BJ (cell line): ENCODE results near the gene LGALS12. TPM values are rescaled to one million over a fixed set of nuclear protein-coding genes. Genes with fewer than 3 reads are reported as not detected.

ENCODE experiments used
- CTCF ChIA-PET: fragments of 350-600 bp; formaldehyde crosslinking; extraction: SDS; loops from one replicate; lab custom pipeline; 2021; ENCODE audit warnings: antibody characterized with exemption, inconsistent platforms; lab: Yijun Ruan, JAX
- POLR2A ChIA-PET: fragments of 300-600 bp; sonication (Branson Sonifier 250); formaldehyde crosslinking; extraction: SDS; loops from one replicate; lab custom pipeline; 2021; ENCODE audit warnings: antibody characterized with exemption; lab: Charles Lee
- DNase-seq: peaks from one replicate; pipeline ENCODE4 v3.0.0-alpha.2; 2011; ENCODE audit warnings: low read depth
- H3K27me3 ChIP-seq: 2 replicates; pipeline ENCODE4 v1.6.0; 2011; ENCODE audit warnings: low read length; ENCODE audit not compliant: control insufficient read depth, insufficient read depth
- H3K36me3 ChIP-seq: 2 replicates; pipeline ENCODE4 v1.5.1; 2011; ENCODE audit warnings: low read length; ENCODE audit not compliant: control insufficient read depth, insufficient read depth
- H3K4me3 ChIP-seq: 2 replicates; pipeline ENCODE4 v1.5.1; 2011; ENCODE audit warnings: low read depth, mild to moderate bottlenecking, control low read depth, low read length
- polyA plus RNA-seq: library from polyadenylated mRNA; depleted of rRNA; stranded (reverse); fragments of >200 nt; gene quantifications from 2 replicates; pipeline ENCODE4 v1.2.3, GENCODE V29; 2011
- TF ChIP-seq, protein P1 (sequence below): IDR thresholded peaks from 2 replicates; pipeline ENCODE4 v1.5.1; 2011; ENCODE audit warnings: low read depth, mild to moderate bottlenecking, control low read depth, inconsistent platforms, low read length, moderate library complexity; ENCODE audit not compliant: insufficient read depth

LGALS12 gene
- polyA plus RNA-seq, 1 experiment: not detected

DNA sequence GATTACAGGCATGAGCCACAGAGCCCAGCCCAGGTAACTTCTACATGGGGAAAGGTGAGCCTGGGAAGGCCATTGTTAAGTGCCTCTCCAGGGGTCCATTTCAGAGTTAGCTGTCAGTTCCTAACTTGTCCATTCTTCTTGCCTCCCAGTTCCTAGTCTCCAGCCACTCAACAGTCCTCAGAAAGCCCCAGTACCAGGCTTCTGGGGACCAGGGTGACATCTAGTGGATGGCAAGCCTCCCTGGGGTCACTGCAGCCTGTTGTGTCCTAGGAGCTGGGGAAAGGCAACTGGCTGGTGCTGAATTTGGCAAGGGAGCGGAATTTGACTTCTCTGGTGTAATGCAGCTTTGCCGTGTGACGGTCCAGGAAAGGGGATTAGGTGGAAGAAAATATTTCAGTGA, 2.1 kb downstream of the LGALS12 start:
- Histone ChIP-seq H3K36me3 (no peaks in the 10 kb centered on the region), H3K27me3 (peaks cover 2% of the 10 kb centered on the region), H3K4me3 (no peak overlapping the region)
- ChIA-PET POLR2A (no interaction called here), CTCF (interaction anchor here (0.8 to 2.4 kb wide), 3 partner anchors 17 to 30 kb away, joined by 3 to 8 read pairs (median 3); partner anchors contain the start of gene PLAAT5)
- DNase-seq: no peak
- TF ChIP-seq, protein P1, sequence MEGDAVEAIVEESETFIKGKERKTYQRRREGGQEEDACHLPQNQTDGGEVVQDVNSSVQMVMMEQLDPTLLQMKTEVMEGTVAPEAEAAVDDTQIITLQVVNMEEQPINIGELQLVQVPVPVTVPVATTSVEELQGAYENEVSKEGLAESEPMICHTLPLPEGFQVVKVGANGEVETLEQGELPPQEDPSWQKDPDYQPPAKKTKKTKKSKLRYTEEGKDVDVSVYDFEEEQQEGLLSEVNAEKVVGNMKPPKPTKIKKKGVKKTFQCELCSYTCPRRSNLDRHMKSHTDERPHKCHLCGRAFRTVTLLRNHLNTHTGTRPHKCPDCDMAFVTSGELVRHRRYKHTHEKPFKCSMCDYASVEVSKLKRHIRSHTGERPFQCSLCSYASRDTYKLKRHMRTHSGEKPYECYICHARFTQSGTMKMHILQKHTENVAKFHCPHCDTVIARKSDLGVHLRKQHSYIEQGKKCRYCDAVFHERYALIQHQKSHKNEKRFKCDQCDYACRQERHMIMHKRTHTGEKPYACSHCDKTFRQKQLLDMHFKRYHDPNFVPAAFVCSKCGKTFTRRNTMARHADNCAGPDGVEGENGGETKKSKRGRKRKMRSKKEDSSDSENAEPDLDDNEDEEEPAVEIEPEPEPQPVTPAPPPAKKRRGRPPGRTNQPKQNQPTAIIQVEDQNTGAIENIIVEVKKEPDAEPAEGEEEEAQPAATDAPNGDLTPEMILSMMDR: 0 out of 2 replicates have a peak, but pooled peaks have one; percentile 3

DNA sequence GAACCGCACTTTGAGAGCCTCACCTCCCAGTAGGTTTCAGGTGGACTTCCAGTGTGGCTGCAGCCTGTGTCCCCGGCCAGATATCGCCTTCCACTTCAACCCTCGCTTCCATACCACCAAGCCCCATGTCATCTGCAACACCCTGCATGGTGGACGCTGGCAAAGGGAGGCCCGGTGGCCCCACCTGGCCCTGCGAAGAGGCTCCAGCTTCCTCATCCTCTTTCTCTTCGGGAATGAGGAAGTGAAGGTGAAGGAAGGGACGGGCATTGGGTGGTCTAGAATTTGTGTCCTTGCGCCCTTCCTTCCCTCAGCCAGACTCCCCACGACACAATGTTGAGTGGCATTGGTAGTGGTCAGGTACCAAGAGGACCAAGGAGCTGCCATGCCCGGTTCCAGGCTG, 2.9 kb downstream of the LGALS12 start:
- Histone ChIP-seq H3K27me3 (peaks cover 2% of the 10 kb centered on the region), H3K4me3 (no peak overlapping the region), H3K36me3 (no peaks in the 10 kb centered on the region)
- CTCF ChIA-PET: interaction anchor here (0.9 to 1.0 kb wide), 2 partner anchors 25 to 29 kb away, joined by 3 read pairs; no protein-coding TSS in a partner anchor
- no peak for DNase-seq
- POLR2A ChIA-PET: no interaction called here
- TF ChIP-seq, protein P1: no peak

DNA sequence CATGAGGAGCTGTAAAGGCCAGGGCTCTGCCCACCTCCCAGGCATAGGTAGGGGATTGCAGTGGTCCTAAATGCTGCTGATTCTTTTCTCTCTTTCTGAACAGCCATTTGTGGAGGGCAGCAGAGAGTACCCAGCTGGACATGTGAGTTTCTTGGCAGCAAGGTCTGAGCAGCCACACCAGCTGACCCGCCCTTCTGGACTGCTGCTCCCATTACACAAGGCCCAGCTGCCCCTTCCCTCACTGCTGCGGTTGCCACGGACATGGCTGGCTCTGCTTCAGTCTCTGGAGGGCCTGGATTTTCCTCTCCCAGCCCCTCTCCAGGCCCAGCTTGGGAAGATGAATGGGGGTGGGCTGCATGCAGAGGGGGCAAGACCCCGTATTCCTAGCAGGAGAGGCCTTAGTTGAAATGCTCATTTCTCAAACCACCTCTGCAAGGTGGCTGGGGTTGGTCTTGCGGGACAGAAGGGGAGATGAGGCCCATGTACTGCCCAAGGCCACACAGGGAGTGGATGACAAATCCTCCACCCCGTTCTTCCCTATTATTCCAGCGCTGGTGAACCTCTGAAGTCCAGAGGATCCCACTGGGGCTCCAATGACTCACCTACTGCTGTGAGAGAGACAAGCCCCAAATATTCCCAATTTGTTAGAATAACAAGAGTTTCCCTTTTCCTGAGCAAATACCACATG, 4.6 kb downstream of the LGALS12 start:
- Histone ChIP-seq H3K36me3 (no peaks in the 10 kb centered on the region), H3K27me3 (peaks cover 4% of the 10 kb centered on the region), H3K4me3 (no peak overlapping the region)
- TF ChIP-seq, protein P1: no peak
- POLR2A ChIA-PET: no interaction called here
- no peak for DNase-seq
- CTCF ChIA-PET: interaction anchor here (1.4 kb wide), 1 partner anchor 31 kb away, joined by 4 read pairs; no protein-coding TSS in a partner anchor

DNA sequence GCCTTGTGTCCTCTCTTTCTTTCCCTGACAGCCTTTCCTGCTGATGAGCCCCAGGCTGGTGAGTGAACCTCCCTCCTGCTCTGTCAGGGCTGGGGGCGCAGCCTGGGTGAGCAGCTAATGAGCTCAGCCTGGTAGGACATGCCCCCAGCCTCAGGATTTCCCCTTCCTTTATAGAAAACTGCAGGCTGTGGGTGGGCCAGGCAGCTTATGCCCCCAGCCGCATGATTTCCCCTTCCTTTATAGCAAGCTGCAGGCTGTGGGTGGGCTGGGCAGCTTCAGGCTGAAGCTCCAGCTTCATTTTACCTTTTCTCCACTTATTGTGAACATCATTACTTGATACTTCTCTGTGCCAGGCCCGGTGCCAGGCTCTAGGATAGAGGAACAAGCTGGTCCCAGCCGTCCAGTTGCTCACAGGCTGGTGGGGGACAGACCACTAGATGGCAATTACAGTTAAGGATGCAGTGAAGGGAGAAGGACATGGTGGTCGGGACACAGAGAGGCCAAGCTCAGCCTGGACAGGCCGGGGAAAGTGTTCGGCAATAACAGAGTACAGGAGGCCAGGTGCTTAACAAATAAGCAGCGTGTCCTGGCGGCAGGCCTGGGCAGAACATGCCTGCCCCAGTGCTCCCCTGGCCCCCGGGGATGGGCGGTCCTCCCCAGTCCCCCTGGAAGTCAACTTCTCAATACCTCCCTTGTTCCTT, 5.3 kb downstream of the LGALS12 start:
- CTCF ChIA-PET: interaction anchor here (1.4 kb wide), 1 partner anchor 31 kb away, joined by 4 read pairs; no protein-coding TSS in a partner anchor
- no peak overlapping the region for H3K4me3 ChIP-seq
- DNase-seq: no peak
- POLR2A ChIA-PET: no interaction called here
- TF ChIP-seq, protein P1: no peak
- H3K27me3 ChIP-seq: peaks cover 4% of the 10 kb centered on the region; the same call in 1 of the 2 replicates
- H3K36me3 ChIP-seq: no peaks in the 10 kb centered on the region

DNA sequence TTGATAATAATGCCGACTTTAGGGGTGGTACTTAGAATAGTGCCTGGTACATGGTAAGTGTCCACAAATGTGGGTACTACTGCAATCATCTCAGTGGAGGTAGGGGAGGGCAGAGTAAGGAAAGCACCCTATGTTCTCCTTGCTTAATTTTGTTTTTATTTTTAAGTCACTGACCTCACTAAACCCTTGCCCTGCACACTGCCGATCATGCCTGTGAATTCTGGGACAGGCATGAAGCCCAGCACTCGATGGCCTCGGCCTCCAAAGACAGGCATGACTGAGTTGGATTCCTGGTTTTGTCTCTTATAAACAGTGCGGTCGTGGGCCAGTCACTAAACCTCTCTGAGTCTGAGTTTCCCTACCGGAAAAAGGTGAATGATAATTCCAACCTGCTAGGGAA, 6.9 kb downstream of the LGALS12 start:
- TF ChIP-seq, protein P1: no peak
- Histone ChIP-seq H3K27me3 (peaks cover 4% of the 10 kb centered on the region; the same call in 1 of the 2 replicates), H3K36me3 (no peaks in the 10 kb centered on the region), H3K4me3 (no peak overlapping the region)
- ChIA-PET CTCF (no interaction called here), POLR2A (no interaction called here)
- no peak for DNase-seq
